Iris pigment epithelial cell (primary cell): Measurements from ENCODE around the gene FOXJ2.
"Not testable (repeated sequence)": the region's sequence is repeated elsewhere in the genome, so short reads cannot be mapped to it uniquely, and the experiment has no call there.

ENCODE experiments used
- DNase-seq: peaks from one replicate; pipeline ENCODE4 v3.0.0-alpha.2; 2011; ENCODE audit warnings: low read depth

Gene FOXJ2

GRCh38 chr12:8032242-8033152 is at the start of gene FOXJ2:
FOXJ2 (plus strand) TSS chr12:8032716; CDS start chr12:8039833, 7,117 bp downstream.
- peak; percentile 67 for DNase-seq

GRCh38 chr12:7983019-7983418 is 49.5 kb upstream of the FOXJ2 start:
- not testable (repeated sequence) for DNase-seq

GRCh38 chr12:7983460-7983859 is 49.1 kb upstream of the FOXJ2 start:
- not testable (repeated sequence) for DNase-seq

- DNase-seq, result no peak
Observed at GRCh38 chr12:7984900-7985299, 47.6 kb upstream of the FOXJ2 start.

GRCh38 chr12:7985802-7986418 is 46.6 kb upstream of the FOXJ2 start:
- DNase-seq, result no peak

- DNase-seq, result peak; percentile 10
Observed at GRCh38 chr12:7989827-7990491, 42.6 kb upstream of the FOXJ2 start.

- no peak for DNase-seq
Observed at GRCh38 chr12:7991535-7991934, 41.0 kb upstream of the FOXJ2 start.

- DNase-seq, result peak; percentile 79
Observed at GRCh38 chr12:7994731-7995205, 37.7 kb upstream of the FOXJ2 start.

GRCh38 chr12:7995266-7995963 is 37.1 kb upstream of the FOXJ2 start:
- DNase-seq, result peak; percentile 91

- not testable (repeated sequence) for DNase-seq
Observed at GRCh38 chr12:8000827-8001226, 31.7 kb upstream of the FOXJ2 start.

GRCh38 chr12:8001496-8001895 is 31.0 kb upstream of the FOXJ2 start:
- not testable (repeated sequence) for DNase-seq

- not testable (repeated sequence) for DNase-seq
Observed at GRCh38 chr12:8004897-8005296, 27.6 kb upstream of the FOXJ2 start.

GRCh38 chr12:8011331-8011730 is 21.2 kb upstream of the FOXJ2 start:
- peak; percentile 48 for DNase-seq

- no peak for DNase-seq
Observed at GRCh38 chr12:8012651-8013309, 19.7 kb upstream of the FOXJ2 start.

GRCh38 chr12:8014836-8015235 is 17.7 kb upstream of the FOXJ2 start:
- no peak for DNase-seq

GRCh38 chr12:8018213-8018612 is 14.3 kb upstream of the FOXJ2 start:
- DNase-seq, result not testable (repeated sequence)

- DNase-seq, result no peak
Observed at GRCh38 chr12:8018666-8019581, 13.6 kb upstream of the FOXJ2 start.

GRCh38 chr12:8026291-8026900 is 6.1 kb upstream of the FOXJ2 start:
- peak; percentile 99 for DNase-seq

- DNase-seq, result no peak
Observed at GRCh38 chr12:8027856-8028255, 4.7 kb upstream of the FOXJ2 start.

- DNase-seq, result no peak
Observed at GRCh38 chr12:8028267-8028666, 4.2 kb upstream of the FOXJ2 start.
